Measurements from ENCODE around the gene SUCNR1.
"Not testable (repeated sequence)": the region's sequence is repeated elsewhere in the genome, so short reads cannot be mapped to it uniquely, and the experiment has no call there.

Gene SUCNR1, protein sequence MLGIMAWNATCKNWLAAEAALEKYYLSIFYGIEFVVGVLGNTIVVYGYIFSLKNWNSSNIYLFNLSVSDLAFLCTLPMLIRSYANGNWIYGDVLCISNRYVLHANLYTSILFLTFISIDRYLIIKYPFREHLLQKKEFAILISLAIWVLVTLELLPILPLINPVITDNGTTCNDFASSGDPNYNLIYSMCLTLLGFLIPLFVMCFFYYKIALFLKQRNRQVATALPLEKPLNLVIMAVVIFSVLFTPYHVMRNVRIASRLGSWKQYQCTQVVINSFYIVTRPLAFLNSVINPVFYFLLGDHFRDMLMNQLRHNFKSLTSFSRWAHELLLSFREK

DNA sequence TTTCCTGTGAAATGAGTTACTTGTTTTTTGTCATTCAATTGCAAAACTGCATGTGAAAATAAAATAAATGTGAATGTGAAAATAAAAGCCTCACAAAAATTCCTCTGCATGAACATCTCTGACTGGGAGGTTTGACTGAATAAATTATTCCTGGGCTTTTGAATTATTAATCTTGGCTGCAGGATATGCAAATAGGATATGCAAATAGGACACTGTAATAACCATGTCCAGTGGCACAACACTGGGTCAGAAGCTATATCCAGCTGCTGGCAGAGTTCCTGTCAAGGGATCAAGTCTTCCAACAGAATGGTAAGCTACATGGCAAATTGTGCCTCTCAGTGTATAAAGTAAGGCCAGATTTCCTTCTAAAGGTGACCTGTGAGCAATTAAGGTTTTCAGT, at the start of gene SUCNR1:
TSS of gene SUCNR1 (plus strand) at position 246 of the 400 bp plus-strand sequence. CDS start 6,250 bp downstream, outside the sequence.
- Histone ChIP-seq H3K9me3 (ENCODE audit: control insufficient read depth, insufficient read depth, low read length) (no peaks in the 10 kb centered on the region), H3K36me3 (ENCODE audit: insufficient read depth, low read length) (no peaks in the 10 kb centered on the region), H3K4me1 (ENCODE audit: insufficient read depth, low read length) (no peaks in the 10 kb centered on the region), H3K9ac (ENCODE audit: low read depth, low read length) (no peak within 1 kb of the TSS)

DNA sequence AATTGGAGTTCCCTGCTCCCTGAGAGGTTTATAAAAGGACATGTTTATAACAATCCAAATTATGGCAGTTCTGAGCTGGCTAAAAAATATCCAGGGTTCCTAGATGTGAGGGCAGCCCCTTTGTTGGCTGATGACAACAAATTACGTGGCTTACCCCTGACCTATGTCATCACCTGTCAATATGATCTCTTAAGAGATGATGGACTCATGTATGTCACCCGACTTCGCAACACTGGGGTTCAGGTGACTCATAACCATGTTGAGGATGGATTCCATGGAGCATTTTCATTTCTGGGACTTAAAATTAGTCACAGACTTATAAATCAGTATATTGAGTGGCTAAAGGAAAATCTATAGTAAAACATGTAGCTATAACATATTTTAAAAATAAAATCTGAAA, 45.6 kb upstream of the SUCNR1 start:
- peaks cover 3% of the 10 kb centered on the region; the same call in 1 of the 2 replicates for H3K9me3 ChIP-seq (ENCODE audit: control insufficient read depth, insufficient read depth, low read length)
- H3K36me3 ChIP-seq (ENCODE audit: insufficient read depth, low read length), result no peaks in the 10 kb centered on the region
- H3K9ac ChIP-seq (ENCODE audit: low read depth, low read length), result no peak overlapping the region
- H3K4me1 ChIP-seq (ENCODE audit: insufficient read depth, low read length), result no peaks in the 10 kb centered on the region

DNA sequence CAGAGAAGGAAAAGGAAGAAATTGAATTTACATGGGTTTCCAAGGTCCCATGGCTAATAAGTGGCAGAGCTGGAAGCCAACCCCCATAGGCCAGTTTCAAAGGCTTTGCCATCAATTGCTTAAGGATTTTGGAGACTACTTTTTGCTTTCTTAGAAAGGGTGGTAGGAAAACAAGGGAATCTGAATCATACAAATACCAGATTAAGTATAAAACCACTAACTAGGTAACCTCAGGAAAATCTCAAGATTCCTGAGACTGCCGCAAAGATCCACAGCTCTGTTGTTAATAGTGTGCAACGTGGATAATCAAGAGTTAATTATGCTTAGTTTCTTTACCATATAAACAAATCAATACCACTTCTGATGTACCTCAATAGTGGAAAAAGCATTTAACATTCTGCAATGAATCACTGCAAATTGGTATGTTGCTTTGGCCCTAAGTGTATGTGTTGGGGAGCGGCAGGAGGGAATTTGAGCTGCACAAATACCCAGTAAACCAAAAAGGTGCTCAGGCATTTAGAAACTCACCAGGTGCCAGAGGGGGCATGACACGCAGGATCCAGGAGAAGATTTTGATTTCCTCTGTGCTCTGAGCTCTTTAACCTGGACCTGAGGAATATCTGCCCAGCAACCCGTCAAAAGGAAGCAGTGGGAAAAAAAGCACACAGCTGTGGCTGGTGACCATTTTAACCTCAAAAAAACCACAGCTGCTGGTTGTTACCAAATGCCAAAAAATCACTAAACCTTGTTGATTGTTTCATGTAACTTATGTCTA, 37.5 kb upstream of the SUCNR1 start:
- no peaks in the 10 kb centered on the region for H3K9me3 ChIP-seq (ENCODE audit: control insufficient read depth, insufficient read depth, low read length)
- peaks cover 18% of the 10 kb centered on the region for H3K4me1 ChIP-seq (ENCODE audit: insufficient read depth, low read length)
- no peak overlapping the region for H3K9ac ChIP-seq (ENCODE audit: low read depth, low read length)
- H3K36me3 ChIP-seq (ENCODE audit: insufficient read depth, low read length), result no peaks in the 10 kb centered on the region

DNA sequence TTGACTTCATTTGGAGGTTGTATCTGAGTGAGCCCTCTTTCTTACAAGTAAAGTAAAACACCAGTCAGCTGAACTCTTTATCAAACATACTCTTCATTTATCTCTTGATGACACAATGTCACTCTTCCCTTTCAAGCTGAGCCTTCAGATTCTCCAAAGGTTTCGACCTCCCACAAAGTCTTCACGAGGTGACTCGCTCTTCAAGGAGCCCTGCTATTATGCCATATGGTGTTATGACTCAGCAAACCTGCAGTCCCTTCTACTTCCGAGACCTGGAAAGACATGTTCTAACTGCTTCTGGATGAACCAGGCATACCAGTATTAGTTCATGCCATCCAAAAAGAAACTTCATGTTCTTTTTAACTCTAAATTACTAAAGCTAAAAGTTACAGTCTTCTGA, 36.4 kb upstream of the SUCNR1 start:
- Histone ChIP-seq H3K9ac (ENCODE audit: low read depth, low read length) (no peak overlapping the region), H3K36me3 (ENCODE audit: insufficient read depth, low read length) (no peaks in the 10 kb centered on the region), H3K9me3 (ENCODE audit: control insufficient read depth, insufficient read depth, low read length) (no peaks in the 10 kb centered on the region), H3K4me1 (ENCODE audit: insufficient read depth, low read length) (peaks cover 18% of the 10 kb centered on the region)

DNA sequence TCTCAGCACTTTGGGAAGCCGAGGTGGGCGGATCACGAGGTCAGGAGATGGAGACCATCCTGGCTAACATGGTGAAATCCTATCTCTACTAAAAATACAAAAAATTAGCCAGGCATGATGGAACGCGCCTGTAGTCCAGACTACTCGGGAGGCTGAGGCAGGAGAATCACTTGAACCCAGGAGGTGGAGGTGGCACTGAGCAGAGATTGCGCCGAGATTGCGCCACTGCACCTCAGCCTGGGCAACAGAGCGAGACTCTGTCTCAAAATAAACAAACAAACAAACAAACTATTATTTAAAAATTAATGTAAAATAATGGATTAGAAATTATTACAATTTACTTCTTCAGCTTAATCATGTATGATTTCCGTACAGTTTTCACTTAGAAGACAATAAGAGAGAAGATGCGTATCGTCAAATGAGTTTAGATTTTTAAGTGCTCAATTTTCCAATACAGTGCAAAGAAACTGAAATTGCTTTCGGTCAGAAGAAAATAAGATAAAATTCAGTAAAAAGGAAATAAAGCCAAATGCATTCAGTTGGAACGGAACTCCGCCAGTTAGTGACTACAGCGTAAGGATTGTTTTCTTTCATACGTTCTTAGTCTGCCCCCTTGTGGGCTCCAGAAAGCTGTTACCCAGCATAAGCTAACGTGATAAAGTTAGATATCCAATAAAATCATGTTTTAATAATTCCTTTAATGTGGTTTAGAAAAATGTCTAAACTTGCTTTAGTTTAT, 34.7 kb upstream of the SUCNR1 start:
- no peaks in the 10 kb centered on the region for H3K36me3 ChIP-seq (ENCODE audit: insufficient read depth, low read length)
- H3K9me3 ChIP-seq (ENCODE audit: control insufficient read depth, insufficient read depth, low read length), result no peaks in the 10 kb centered on the region
- H3K9ac ChIP-seq (ENCODE audit: low read depth, low read length), result no peak overlapping the region
- H3K4me1 ChIP-seq (ENCODE audit: insufficient read depth, low read length), result peaks cover 18% of the 10 kb centered on the region

DNA sequence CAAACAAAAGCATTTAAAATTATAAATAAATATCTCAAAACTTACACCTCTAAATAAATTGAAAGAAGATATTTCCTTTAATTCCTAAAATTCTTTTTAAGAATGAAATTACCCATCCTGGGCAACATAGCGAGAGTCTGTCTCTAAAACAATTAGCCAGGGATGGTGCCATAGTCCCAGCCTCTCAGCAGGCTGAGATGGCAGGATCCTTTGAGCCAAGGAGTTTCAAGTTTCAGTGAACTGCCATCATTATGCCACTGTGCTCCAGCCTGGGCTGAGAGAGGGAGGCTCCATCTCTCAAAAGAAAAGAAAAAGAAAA, 34.2 kb upstream of the SUCNR1 start:
- H3K36me3 ChIP-seq (ENCODE audit: insufficient read depth, low read length), result no peaks in the 10 kb centered on the region
- H3K4me1 ChIP-seq (ENCODE audit: insufficient read depth, low read length), result peaks cover 18% of the 10 kb centered on the region
- H3K9ac ChIP-seq (ENCODE audit: low read depth, low read length), result no peak overlapping the region
- H3K9me3 ChIP-seq (ENCODE audit: control insufficient read depth, insufficient read depth, low read length), result no peaks in the 10 kb centered on the region

DNA sequence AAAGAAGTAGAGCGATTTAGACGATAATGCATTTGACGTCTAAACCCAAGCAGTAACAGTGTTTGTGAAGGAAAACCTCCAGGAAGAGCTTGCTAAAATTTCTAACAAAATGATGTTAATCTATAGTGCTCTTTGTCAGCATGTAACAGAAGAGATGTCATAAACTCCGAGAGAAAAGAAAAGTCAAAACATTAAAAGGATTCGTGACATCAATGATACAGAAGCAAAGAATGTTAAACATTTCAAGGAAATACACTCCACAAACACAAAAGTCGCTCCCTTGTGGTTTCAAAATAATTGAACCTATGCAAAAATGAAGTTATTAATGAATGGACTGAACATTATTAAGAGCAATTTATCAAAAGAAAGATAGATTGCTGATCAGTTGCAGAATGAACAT, 31.6 kb upstream of the SUCNR1 start:
- Histone ChIP-seq H3K4me1 (ENCODE audit: insufficient read depth, low read length) (peaks cover 7% of the 10 kb centered on the region), H3K9ac (ENCODE audit: low read depth, low read length) (no peak overlapping the region), H3K36me3 (ENCODE audit: insufficient read depth, low read length) (no peaks in the 10 kb centered on the region), H3K9me3 (ENCODE audit: control insufficient read depth, insufficient read depth, low read length) (no peaks in the 10 kb centered on the region)

DNA sequence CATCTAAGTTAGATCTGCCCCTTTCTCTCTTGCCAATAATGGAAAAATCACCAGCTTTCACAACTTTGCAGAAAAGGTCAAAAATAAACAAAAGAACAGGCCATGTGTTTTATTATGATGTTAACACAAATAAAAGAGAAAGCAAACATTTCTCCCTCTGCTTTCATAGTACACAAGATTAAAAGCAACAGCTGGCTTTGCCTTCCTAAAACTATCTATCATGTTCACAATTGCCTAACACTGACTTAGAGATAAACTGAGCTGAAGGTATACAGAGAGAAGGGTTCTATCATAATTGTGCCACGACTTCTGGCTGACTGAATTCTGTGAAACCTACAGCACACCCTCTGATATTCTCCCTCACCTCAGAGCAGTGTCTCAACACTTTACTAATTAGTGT, 30.2 kb upstream of the SUCNR1 start:
- Histone ChIP-seq H3K36me3 (ENCODE audit: insufficient read depth, low read length) (no peaks in the 10 kb centered on the region), H3K9ac (ENCODE audit: low read depth, low read length) (no peak overlapping the region), H3K9me3 (ENCODE audit: control insufficient read depth, insufficient read depth, low read length) (no peaks in the 10 kb centered on the region), H3K4me1 (ENCODE audit: insufficient read depth, low read length) (no peaks in the 10 kb centered on the region)

DNA sequence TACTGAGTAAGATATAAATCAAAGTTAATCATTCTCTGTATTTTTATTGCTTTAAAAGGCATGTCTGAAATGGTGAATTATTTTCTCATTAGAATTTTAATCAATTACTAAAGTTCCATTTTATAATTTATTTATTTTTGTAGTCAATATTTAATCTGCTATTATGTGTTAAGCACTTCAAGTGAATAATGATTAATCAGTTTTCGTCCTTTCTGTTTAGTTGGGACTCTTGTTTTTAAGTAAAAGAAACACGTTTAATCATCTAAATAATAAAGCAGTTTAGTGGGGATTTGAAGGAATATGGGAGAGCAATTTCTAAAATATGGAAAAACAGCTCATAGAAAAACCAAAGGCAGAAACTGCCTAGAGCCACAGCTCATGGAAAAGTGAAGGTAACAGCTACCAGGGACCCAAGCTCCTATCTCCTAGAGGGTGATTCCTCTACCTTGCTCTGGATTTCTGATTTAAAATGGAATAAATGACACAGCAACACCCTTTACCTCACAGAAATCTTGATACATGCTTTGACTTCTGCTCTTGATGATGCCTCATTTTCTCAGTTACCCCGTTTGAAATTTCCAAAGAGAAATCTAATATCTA, 28.0 kb upstream of the SUCNR1 start:
- Histone ChIP-seq H3K4me1 (ENCODE audit: insufficient read depth, low read length) (no peaks in the 10 kb centered on the region), H3K36me3 (ENCODE audit: insufficient read depth, low read length) (no peaks in the 10 kb centered on the region), H3K9ac (ENCODE audit: low read depth, low read length) (no peak overlapping the region), H3K9me3 (ENCODE audit: control insufficient read depth, insufficient read depth, low read length) (no peaks in the 10 kb centered on the region)

DNA sequence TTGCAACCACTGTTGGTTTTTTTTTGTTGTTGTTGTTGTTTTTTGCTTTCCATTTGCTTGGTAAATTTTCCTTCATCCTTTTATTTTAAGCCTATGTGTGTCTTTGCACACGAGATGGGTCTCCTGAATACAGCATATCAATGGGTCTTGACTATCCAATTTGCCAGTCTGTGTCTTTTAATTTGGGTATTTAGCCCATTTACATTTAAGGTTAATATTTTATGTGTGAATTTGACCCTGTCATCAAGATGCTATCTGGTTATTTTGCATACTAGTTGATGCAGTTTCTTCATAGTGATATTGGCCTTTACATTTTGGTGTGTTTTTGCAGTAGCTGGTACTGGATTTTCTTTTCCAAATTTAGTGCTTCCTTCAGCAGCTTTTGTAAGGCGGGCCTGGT, 23.4 kb upstream of the SUCNR1 start:
- H3K36me3 ChIP-seq (ENCODE audit: insufficient read depth, low read length); H3K9me3 ChIP-seq (ENCODE audit: control insufficient read depth, insufficient read depth, low read length); H3K9ac ChIP-seq (ENCODE audit: low read depth, low read length); H3K4me1 ChIP-seq (ENCODE audit: insufficient read depth, low read length): not testable (repeated sequence)

DNA sequence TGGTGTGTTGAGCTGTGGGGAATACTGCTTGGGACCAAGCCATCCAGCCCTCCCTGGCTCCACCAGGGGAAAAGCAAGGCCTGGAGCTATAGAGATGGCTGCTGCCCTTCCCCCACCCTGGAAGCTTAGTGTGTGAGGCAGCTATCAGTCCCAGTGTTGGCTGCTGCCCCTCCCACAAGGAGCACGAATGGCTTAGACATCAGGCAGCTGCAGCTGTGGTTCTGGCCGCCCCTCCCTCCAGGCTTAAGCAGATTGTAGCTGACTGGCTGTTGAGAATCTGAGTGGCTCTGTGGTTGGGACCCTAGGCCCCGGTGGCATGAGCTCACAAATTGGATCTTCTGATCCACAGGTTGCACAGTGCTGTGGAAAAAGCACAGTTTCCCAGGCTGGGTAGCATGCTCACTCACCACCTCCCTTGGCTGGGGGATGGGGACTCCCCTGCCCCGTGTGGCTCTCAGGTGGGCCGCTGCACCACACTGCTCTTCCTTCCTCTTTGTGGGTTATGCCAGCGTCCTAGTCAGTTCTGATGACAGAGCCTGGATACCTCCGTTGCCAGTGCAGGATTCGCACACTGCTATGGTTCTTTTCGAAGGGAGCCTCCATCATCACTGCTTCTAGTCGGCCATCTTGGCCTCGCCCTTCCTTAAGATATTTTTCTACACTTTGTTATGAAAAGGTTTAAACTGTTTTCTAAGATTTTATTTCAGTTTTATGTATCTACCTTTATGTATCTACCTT, 21.2 kb upstream of the SUCNR1 start:
- Histone ChIP-seq H3K4me1 (ENCODE audit: insufficient read depth, low read length) (no peaks in the 10 kb centered on the region), H3K9me3 (ENCODE audit: control insufficient read depth, insufficient read depth, low read length) (no peaks in the 10 kb centered on the region), H3K36me3 (ENCODE audit: insufficient read depth, low read length) (no peaks in the 10 kb centered on the region), H3K9ac (ENCODE audit: low read depth, low read length) (no peak overlapping the region)

DNA sequence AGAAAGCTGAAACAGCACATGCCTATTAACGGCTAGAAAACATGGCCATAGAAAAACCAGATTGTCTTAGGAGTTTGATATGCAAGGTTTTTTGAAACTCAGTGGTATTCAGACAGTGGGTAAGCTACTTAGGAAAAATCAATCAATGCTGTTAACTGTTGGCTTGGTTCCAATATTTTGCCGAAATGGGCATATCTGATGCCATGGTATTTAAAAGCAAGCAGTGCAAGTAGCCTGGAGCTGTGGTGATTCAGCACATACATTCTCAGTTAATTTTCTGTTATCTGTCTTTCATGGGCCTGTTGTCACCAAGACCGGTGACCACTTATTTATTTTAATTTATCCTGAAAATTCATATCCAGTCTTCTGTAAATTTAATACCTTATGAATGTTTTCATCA, 17.3 kb upstream of the SUCNR1 start:
- Histone ChIP-seq H3K9me3 (ENCODE audit: control insufficient read depth, insufficient read depth, low read length) (no peaks in the 10 kb centered on the region), H3K9ac (ENCODE audit: low read depth, low read length) (no peak overlapping the region), H3K4me1 (ENCODE audit: insufficient read depth, low read length) (no peaks in the 10 kb centered on the region), H3K36me3 (ENCODE audit: insufficient read depth, low read length) (no peaks in the 10 kb centered on the region)

DNA sequence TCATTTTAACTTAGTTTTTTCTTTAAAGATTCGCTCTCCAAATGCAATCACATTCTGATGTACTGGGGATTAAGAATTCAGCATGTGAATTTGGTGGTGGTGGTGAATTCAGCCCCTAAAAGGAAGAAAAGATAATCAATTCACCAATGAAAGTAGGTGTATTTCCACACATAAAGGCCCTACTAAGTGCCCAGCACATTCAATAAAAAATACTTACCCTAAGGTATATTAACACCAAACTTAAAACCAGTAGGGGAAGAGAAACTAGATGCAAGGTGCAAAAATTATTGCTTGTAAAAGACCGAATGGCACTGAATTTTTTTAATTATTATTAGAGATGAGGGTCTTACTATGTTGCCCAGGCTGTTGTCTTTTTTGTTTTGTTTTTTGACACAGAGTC, 16.8 kb upstream of the SUCNR1 start:
- Histone ChIP-seq H3K9me3 (ENCODE audit: control insufficient read depth, insufficient read depth, low read length) (no peaks in the 10 kb centered on the region), H3K4me1 (ENCODE audit: insufficient read depth, low read length) (no peaks in the 10 kb centered on the region), H3K9ac (ENCODE audit: low read depth, low read length) (no peak overlapping the region), H3K36me3 (ENCODE audit: insufficient read depth, low read length) (no peaks in the 10 kb centered on the region)

DNA sequence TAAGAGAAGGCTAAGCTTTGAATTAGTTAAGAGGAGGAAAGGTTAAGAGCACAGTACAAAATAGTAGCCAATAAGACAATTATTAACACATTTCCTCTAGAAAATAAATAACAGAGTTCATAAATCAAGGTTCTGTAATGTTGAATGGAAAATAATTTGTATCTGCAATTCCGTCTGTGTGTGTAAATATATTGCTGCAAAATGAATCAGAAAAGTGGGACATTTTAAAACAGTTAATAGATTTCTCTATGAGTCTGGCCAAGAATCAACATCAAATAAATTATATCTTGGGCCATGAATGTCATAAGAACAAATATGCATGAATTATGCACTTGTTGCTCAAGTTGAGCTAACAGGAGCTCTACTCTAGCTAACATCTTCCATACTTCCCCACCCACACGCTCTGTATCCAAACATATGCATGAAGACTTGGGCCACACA, 14.2 kb upstream of the SUCNR1 start:
- Histone ChIP-seq H3K9ac (ENCODE audit: low read depth, low read length) (no peak overlapping the region), H3K4me1 (ENCODE audit: insufficient read depth, low read length) (no peaks in the 10 kb centered on the region), H3K36me3 (ENCODE audit: insufficient read depth, low read length) (no peaks in the 10 kb centered on the region), H3K9me3 (ENCODE audit: control insufficient read depth, insufficient read depth, low read length) (no peaks in the 10 kb centered on the region)
